Measurements from ENCODE around the gene CAMK1D.

Gene CAMK1D

DNA sequence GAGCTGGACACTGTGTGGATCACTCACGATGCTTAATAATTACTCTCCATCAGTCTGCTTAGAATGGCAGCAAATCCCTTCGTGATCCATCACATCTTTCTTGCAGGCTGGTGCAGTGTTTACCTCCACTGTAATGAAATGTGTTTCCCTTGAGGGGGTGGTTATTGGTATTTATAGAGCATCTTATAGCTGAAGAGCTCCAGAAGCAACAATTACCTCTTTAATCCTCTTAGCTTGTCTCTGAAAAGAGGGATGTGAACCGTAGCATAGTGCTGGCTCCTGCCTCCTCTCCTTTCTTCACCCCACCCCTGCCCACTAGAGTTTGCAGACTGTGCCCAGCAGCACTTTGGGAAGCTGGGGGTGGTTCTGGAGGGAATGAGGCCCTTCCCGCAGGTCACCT, 132.6 kb downstream of the CAMK1D start:
- no peaks in the 10 kb centered on the region for H3K9me3 ChIP-seq (replicated peaks; ENCODE audit: insufficient read depth, low read length)
- H3K27me3 ChIP-seq (replicated peaks; ENCODE audit: insufficient read depth, low read length), result no peaks in the 10 kb centered on the region
- H3K4me1 ChIP-seq (ENCODE audit: low read length), result peaks cover 11% of the 10 kb centered on the region
- no peak for DNase-seq
- peaks cover 11% of the 10 kb centered on the region; the same call in 1 of the 2 replicates for H3F3A ChIP-seq (ENCODE audit: insufficient read depth, low read length)
- H3K4me2 ChIP-seq (ENCODE audit: low read depth, low read length), result no peak overlapping the region
- TF ChIP-seq EZH2 (optimal IDR thresholded peaks at IDR 0.05; ENCODE audit: low read depth, low read length) (no peak), EZH2phosphoT487 (IDR thresholded peaks at IDR 0.05; ENCODE audit: low read length) (no peak)
- TF ChIP-seq, protein P1, sequence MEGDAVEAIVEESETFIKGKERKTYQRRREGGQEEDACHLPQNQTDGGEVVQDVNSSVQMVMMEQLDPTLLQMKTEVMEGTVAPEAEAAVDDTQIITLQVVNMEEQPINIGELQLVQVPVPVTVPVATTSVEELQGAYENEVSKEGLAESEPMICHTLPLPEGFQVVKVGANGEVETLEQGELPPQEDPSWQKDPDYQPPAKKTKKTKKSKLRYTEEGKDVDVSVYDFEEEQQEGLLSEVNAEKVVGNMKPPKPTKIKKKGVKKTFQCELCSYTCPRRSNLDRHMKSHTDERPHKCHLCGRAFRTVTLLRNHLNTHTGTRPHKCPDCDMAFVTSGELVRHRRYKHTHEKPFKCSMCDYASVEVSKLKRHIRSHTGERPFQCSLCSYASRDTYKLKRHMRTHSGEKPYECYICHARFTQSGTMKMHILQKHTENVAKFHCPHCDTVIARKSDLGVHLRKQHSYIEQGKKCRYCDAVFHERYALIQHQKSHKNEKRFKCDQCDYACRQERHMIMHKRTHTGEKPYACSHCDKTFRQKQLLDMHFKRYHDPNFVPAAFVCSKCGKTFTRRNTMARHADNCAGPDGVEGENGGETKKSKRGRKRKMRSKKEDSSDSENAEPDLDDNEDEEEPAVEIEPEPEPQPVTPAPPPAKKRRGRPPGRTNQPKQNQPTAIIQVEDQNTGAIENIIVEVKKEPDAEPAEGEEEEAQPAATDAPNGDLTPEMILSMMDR (IDR thresholded peaks at IDR 0.05; ENCODE audit: low read length), result no peak
- peaks cover 13% of the 10 kb centered on the region for H3K79me2 ChIP-seq (ENCODE audit: low read length)
- no peaks in the 10 kb centered on the region for H4K20me1 ChIP-seq (ENCODE audit: insufficient read depth, low read length)
- H3K36me3 ChIP-seq (replicated peaks; ENCODE audit: insufficient read depth, low read length), result no peaks in the 10 kb centered on the region
- H3K9ac ChIP-seq (ENCODE audit: low read length), result no peak overlapping the region
- no peak overlapping the region for H2AFZ ChIP-seq (ENCODE audit: low read length)
- H3K4me3 ChIP-seq (ENCODE audit: low read length), result no peak overlapping the region
- no peaks in the 10 kb centered on the region for H3K9me2 ChIP-seq (replicated peaks; ENCODE audit: insufficient read depth, low read length)
- H3K27ac ChIP-seq (ENCODE audit: low read length), result no peak overlapping the region

DNA sequence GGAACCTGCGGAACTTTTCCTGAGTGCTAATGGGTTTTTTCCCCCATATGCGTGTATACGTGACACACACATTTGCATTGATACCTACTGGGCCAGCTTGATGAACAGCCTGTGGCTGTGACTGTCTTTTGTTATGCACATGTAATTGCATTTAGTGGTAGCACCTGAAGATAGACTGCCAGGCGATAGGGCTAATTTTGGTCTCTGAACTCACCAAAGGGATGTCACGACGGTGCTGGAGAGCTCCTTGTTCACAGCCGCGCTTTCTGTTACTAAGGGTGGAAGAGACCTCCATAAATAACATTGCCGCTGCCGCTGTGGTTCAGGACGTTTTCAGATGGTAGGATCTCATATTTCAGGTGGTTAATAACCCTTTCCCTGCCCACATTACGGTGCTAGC, 133.2 kb downstream of the CAMK1D start:
- H3K9me3 ChIP-seq (replicated peaks; ENCODE audit: insufficient read depth, low read length), result no peaks in the 10 kb centered on the region
- H3K9ac ChIP-seq (ENCODE audit: low read length), result no peak overlapping the region
- no peak overlapping the region for H3K4me3 ChIP-seq (ENCODE audit: low read length)
- H3K27me3 ChIP-seq (replicated peaks; ENCODE audit: insufficient read depth, low read length), result no peaks in the 10 kb centered on the region
- H2AFZ ChIP-seq (ENCODE audit: low read length), result no peak overlapping the region
- peaks cover 20% of the 10 kb centered on the region for H3K79me2 ChIP-seq (ENCODE audit: low read length)
- no peaks in the 10 kb centered on the region for H3K9me2 ChIP-seq (replicated peaks; ENCODE audit: insufficient read depth, low read length)
- no peak for DNase-seq
- no peak overlapping the region for H3K27ac ChIP-seq (ENCODE audit: low read length)
- H3K4me2 ChIP-seq (ENCODE audit: low read depth, low read length), result no peak overlapping the region
- H3K4me1 ChIP-seq (ENCODE audit: low read length), result peaks cover 11% of the 10 kb centered on the region
- TF ChIP-seq EZH2phosphoT487 (IDR thresholded peaks at IDR 0.05; ENCODE audit: low read length) (no peak), EZH2 (optimal IDR thresholded peaks at IDR 0.05; ENCODE audit: low read depth, low read length) (no peak)
- TF ChIP-seq, protein P1 (IDR thresholded peaks at IDR 0.05; ENCODE audit: low read length), result no peak
- H3F3A ChIP-seq (ENCODE audit: insufficient read depth, low read length), result peaks cover 11% of the 10 kb centered on the region; the same call in 1 of the 2 replicates
- H4K20me1 ChIP-seq (ENCODE audit: insufficient read depth, low read length), result no peaks in the 10 kb centered on the region
- H3K36me3 ChIP-seq (replicated peaks; ENCODE audit: insufficient read depth, low read length), result no peaks in the 10 kb centered on the region

DNA sequence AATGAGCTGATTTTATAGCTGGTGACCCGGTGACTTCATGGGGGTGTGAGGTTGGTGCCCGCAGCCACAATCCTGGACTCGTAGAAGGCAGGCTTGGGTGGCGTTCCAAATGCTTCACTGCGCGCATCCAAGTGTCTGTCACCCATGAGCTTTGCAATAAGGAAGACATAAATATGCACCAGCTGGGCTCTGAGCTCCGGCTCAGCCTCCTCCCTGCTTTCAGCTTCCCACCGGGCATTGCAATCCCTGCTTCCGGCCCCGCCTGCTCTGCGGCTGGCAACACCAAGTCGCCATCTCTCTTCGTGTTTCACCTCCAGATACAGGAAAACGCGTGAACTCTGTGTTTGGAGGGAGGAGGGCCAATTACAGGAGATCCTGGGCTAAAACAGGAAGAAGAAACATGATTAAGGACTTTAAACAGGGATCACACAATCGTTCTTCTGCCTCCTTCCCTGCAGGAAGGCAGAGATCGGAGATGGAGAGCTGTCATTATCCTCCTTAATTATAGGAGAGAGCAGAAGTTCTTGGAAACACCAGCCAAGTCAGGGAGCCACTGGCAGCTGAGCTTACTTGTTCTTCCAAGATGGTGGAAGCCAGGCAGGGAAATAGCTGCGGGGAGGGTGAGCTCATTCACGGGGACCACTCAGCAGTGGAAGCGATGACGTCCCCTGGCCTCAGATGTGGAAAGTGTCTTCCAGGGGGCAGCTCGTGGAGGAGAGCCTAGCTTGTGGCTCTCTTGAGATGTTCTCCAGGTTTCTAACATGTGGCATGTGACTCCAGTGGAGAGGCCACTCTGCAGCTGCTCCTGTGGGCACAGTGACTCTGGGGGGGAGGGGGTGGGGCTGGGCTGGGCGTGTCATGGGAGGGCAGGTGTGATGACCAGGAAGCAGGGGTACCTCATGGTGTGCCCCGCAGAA, 134.9 kb downstream of the CAMK1D start:
- peaks cover 29% of the 10 kb centered on the region for H3K79me2 ChIP-seq (ENCODE audit: low read length)
- peaks cover 11% of the 10 kb centered on the region; the same call in 1 of the 2 replicates for H3F3A ChIP-seq (ENCODE audit: insufficient read depth, low read length)
- H3K9me2 ChIP-seq (replicated peaks; ENCODE audit: insufficient read depth, low read length), result no peaks in the 10 kb centered on the region
- no peak for DNase-seq
- peak overlapping the region; percentile 80 for H3K27ac ChIP-seq (ENCODE audit: low read length)
- H3K4me3 ChIP-seq (ENCODE audit: low read length), result peak overlapping the region; percentile 44
- peak overlapping the region; percentile 60 for H3K4me2 ChIP-seq (ENCODE audit: low read depth, low read length)
- H3K9ac ChIP-seq (ENCODE audit: low read length), result peak overlapping the region; percentile 66; the same call in 1 of the 2 replicates
- no peaks in the 10 kb centered on the region for H3K27me3 ChIP-seq (replicated peaks; ENCODE audit: insufficient read depth, low read length)
- H3K9me3 ChIP-seq (replicated peaks; ENCODE audit: insufficient read depth, low read length), result no peaks in the 10 kb centered on the region
- H3K36me3 ChIP-seq (replicated peaks; ENCODE audit: insufficient read depth, low read length), result no peaks in the 10 kb centered on the region
- TF ChIP-seq, protein P1 (IDR thresholded peaks at IDR 0.05; ENCODE audit: low read length), result no peak
- no peak for TF ChIP-seq EZH2 (optimal IDR thresholded peaks at IDR 0.05; ENCODE audit: low read depth, low read length)
- no peak for TF ChIP-seq EZH2phosphoT487 (IDR thresholded peaks at IDR 0.05; ENCODE audit: low read length)
- peaks cover 11% of the 10 kb centered on the region for H3K4me1 ChIP-seq (ENCODE audit: low read length)
- no peak overlapping the region for H2AFZ ChIP-seq (ENCODE audit: low read length)
- no peaks in the 10 kb centered on the region for H4K20me1 ChIP-seq (ENCODE audit: insufficient read depth, low read length)
